ENCODE results near the gene GARNL3.

DNA sequence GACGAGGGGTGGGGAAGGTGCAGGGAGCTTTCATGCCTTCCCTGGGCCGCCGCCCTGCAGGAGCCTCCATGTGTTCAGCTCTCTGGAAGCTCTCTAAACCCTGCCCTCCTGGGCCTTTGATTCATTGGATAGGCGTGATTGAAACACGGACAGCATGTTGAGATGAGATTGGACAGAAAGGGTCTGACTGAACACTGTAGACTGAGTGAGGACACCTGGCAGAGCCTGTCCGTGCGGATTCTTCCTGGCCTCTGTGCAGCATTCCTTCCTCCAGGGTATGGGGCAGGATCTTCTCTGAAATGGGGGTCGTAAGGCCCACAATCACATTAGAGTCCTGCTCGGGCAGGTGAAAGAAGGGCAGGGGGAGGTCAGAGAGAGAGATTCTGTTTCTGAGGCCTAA lies 173.8 kb downstream of the GARNL3 start:
- TF ChIP-seq POLR2A (IDR thresholded peaks at IDR 0.05; ENCODE audit: low read depth, low read length), result no peak
- TF ChIP-seq POLR2AphosphoS5 (IDR thresholded peaks at IDR 0.05; ENCODE audit: low read depth, low read length), result no peak
- TF ChIP-seq TAF1 (IDR thresholded peaks at IDR 0.05; ENCODE audit: low read depth, low read length), result no peak
- TF ChIP-seq SPI1 (IDR thresholded peaks at IDR 0.05; ENCODE audit: low read depth, low read length), result no peak
- TF ChIP-seq POU2F2 (IDR thresholded peaks at IDR 0.05; ENCODE audit: low read depth, low read length), result no peak

Data from GM12891 (cell line).